GM18951 (cell line): ENCODE results near the gene KIRREL3.

Source experiments
- POLR2A ChIP-seq: IDR thresholded peaks from 4 replicates; pipeline ENCODE4 v1.6.1; 2011; ENCODE audit warnings: mild to moderate bottlenecking; ENCODE audit not compliant: insufficient read length, insufficient read depth; ENCODE audit errors: extremely low read depth
- in situ Hi-C: fragments of 300-500 bp; cut with MboI; formaldehyde crosslinking; loops from one replicate; pipeline ENCODE4 v1.12.0; 2022; ENCODE audit warnings: low sequenced_read_pairs, mixed read lengths, inconsistent platforms; ENCODE audit not compliant: unreplicated experiment

KIRREL3 gene

DNA sequence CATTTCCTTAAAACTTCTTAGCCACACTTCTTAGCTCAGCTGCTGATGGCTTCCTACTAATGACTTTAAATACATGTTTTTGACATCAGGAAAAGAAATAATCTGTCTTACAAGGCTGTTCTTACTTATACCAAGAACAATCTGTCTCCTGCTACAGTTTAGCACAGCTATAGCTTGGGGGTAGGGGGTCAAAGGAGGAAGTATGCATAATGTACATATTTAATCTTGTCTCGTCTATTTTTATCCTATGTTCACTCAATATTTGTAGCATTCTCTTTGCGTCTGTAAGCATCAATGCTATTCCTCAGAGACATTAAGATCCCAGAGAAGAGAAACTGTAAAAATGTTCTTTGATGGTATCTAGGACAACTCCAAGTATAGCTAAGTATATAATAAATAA lies 96.0 kb downstream of the KIRREL3 start:
- in situ Hi-C loops = no loop called here
- TF ChIP-seq POLR2A = no peak

DNA sequence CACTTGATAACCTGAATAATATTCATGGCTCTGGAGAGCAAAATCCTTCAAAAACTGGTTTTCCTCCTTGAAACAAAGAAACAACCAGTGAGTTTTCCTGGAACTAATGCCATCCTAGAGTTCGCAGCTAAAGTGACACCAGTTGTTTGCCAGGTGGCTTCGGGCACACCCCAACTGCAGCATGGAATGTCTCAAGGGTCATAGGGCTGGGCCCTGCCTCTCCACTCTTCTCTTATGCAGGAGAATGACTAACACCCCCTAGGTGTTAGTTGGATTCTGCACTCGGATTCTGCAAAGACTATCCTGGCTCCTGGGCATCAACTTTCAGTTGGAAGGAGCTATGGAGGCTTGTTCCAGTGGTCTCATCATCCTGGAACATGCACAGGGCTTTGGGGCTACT lies 98.8 kb downstream of the KIRREL3 start:
- in situ Hi-C loops = no loop called here
- no peak for TF ChIP-seq POLR2A

- TF ChIP-seq POLR2A = no peak
- in situ Hi-C loops = no loop called here
These were observed 100.4 kb downstream of the KIRREL3 start for GRCh38 chr11:126899961-126900748.

GRCh38 chr11:126898802-126899201 lies 101.8 kb downstream of the KIRREL3 start:
- in situ Hi-C loops = no loop called here
- TF ChIP-seq POLR2A = no peak

DNA sequence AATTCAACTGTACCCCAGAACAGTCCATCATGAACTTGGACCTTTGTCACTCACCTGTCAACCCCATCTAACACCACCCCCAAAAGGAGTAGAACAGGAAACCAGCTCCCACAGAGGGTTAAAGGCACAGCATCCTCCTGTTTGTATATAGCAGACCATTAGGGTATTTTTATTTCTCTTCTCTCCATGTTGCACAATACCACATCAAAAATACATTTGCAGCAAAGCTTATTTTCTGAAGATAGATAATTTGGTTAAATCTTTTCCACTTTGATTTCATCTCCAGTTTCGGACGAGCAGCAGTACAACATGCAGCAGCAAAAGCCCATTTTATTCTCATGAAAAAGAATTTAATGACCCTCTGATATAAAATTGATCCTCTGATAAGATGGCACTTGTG lies 103.1 kb downstream of the KIRREL3 start:
- in situ Hi-C loops = no loop called here
- no peak for TF ChIP-seq POLR2A

DNA sequence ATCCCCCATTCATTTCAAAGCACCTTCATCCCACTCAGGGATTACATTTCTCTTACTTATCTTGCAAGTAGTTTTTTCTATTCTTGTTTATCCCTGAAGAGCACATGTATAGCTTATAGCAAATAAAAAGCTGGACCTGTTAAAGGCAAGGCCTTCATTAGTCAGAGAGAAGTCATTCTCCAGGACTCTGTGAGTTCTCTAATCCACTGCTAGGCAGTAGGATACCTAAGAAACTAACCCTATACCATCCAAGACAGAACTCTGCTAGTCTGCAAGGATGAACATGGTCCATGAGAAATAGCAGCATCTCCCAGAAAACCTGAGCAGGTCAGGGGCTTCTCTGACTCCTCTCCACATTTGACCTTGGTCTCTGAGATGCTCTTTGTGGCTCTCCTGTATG lies 104.5 kb downstream of the KIRREL3 start:
- in situ Hi-C loops = no loop called here
- no peak for TF ChIP-seq POLR2A

GRCh38 chr11:126893796-126894195 lies 106.8 kb downstream of the KIRREL3 start:
- no peak for TF ChIP-seq POLR2A
- in situ Hi-C loops = no loop called here

GRCh38 chr11:126892756-126893155 lies 107.8 kb downstream of the KIRREL3 start:
- in situ Hi-C loops = no loop called here
- TF ChIP-seq POLR2A = no peak

- TF ChIP-seq POLR2A = no peak
- in situ Hi-C loops = no loop called here
These were observed 108.9 kb downstream of the KIRREL3 start for GRCh38 chr11:126891556-126892217.

DNA sequence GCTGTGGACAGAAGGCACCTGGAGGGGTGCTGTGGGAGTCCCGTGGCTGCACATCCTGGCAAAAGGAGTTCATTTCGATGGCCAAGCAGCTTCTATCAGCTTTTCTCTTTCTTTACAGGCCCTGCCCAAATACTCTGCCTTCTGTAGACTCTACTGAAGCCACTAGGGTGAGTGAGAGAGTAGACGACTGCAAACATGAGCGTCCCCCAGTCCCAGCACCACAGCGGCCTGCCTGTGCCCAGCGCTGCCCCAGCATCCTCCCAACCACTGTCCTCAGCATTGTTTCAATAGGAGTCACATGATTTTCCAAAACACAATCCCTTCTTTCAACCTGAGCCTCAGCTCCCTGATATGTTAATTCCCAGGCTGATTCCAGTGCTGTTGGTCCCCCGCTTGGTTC lies 110.0 kb downstream of the KIRREL3 start:
- in situ Hi-C loops = no loop called here
- no peak for TF ChIP-seq POLR2A

- in situ Hi-C loops = no loop called here
- no peak for TF ChIP-seq POLR2A
These were observed 112.4 kb downstream of the KIRREL3 start for GRCh38 chr11:126888115-126888712.

GRCh38 chr11:126886636-126887035 lies 113.9 kb downstream of the KIRREL3 start:
- in situ Hi-C loops = no loop called here
- TF ChIP-seq POLR2A = no peak

GRCh38 chr11:126886085-126886484 lies 114.5 kb downstream of the KIRREL3 start:
- in situ Hi-C loops = no loop called here

DNA sequence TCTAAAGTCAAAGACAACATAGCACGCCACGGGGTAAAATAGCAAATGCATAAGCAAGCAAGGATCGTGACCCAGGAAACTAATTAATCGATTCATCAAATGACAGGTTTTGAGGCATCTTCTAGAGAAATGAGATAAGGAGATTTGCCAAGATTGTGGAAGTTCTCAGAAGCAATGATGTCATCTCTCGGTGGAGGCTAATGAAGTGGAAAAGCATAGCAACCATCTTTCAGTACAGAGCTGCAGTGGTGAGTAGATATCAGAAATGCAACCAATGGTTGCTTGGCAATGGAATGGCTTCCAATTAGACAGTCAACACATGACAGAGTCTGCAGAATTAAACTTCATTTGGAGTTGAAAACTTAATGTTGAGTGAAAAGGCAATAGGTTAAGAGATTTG lies 116.0 kb downstream of the KIRREL3 start:
- in situ Hi-C loops = no loop called here
- no peak for TF ChIP-seq POLR2A

More at GRCh38 chr11:126886085-126886484, 114.5 kb downstream of the KIRREL3 start:
- no peak for TF ChIP-seq POLR2A
